ENCODE measurements around the gene ACSL4.

ACSL4 gene

DNA sequence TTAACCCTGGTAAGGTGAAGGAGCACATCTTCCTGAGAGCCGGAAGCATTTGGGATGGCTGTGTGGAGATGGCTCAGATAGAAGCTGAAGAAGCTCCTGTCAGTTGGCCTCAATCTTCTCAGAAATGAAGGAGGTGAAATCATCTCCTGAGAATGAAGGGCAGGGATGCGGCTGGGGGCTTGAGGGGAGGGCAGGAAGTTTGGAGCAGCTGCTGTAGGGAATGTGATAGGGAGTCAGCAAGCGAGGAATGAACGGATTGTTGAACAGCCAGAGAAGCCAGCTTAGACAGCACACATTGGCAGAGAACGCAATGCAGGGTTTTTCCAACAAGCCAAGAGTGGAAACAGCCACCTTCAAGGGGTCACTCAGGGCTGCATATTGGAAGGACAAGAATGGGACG is 118.1 kb downstream of the ACSL4 start:
- DNase-seq (ENCODE audit: low read depth, low spot score), result no peak

DNA sequence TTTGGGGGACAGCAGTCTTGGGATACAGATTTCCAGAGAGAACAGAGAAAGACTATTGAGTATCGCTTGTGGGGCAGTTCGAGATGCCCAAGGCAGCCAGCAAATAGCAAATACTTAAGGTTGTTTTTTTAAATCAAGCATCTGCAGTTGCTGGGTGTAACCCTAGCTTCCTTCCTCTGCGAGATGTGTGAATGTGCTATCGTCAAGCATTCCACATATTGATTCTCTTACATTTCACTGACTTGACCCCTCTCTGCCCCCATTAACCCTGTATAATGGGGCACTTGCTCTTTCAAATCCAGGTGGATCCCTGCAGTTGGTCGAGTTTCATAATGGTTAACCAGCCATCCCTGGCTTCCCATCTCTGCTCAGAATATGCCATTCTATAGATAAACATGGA is 131.6 kb downstream of the ACSL4 start:
- no peak for DNase-seq (ENCODE audit: low read depth, low spot score)

DNA sequence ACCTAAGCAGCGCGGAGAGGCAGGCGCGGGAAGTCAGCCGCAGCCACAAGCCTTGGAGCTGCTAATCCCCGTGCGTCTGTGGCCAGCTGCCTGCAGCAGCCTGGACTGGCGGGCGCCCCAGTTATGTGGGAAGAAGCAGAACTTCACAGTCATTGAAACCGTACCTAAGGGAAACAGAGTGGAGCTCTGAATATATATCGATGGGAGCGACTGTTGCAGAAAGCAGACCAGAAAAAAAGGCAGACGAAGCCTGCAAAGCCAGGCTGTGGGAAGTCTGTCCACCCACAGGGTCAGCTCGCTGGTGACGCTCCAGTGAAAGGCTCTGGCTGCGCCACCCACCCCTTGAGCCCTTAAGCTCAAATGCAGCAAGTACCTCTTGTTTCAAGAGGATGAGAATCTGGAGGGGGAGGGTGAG is 132.8 kb downstream of the ACSL4 start:
- DNase-seq (ENCODE audit: low read depth, low spot score), result peak; percentile 66

DNA sequence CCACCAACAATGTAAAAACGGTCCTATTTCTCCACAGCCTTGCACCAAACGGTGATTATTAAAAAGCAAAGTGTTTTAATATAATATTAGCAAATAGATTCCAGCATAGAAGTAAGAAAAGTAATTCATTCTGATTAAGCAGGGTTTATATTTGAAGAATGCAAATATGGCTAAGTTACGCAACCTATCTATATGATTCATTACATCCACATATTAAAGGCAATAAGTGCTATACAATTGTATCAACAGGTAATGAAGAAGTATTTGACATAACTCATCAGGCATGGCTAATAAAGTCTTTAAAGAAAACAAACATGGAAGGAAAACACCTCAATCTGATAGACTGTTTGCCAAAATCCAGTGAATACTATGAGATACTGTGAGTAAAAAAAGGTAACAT is 137.0 kb downstream of the ACSL4 start:
- no peak for DNase-seq (ENCODE audit: low read depth, low spot score)
